Thoracic aorta (tissue), 2 donors: ENCODE measurements around the gene GPA33. TPM values are rescaled to one million over a fixed set of nuclear protein-coding genes. Genes with fewer than 3 reads are reported as not detected.

Experiments
- ATAC-seq: fragments of 150-250 bp; one replicate; pipeline ENCODE4 v1.8.0; 2017; ENCODE audit warnings: low read depth; ENCODE audit not compliant: insufficient number of reproducible peaks, low FRiP score
- DNase-seq: peaks from one replicate; pipeline ENCODE4 v3.0.0-alpha.2; 2020; ENCODE audit warnings: low spot score
- H3K27ac ChIP-seq, 2 donors: fragments of 200-600 bp; sonication (generic); 1 replicate in 1 of 2; 2 replicates in 1 of 2; pipeline ENCODE4 v1.5.1; 2016; ENCODE audit warnings: mild to moderate bottlenecking in 2 of 2, moderate library complexity in 2 of 2
- H3K27me3 ChIP-seq: fragments of 200-600 bp; sonication (generic); replicated peaks from 2 replicates; pipeline ENCODE4 v1.6.0; 2016; ENCODE audit warnings: mild to moderate bottlenecking; ENCODE audit not compliant: insufficient read depth
- H3K36me3 ChIP-seq: fragments of 200-600 bp; sonication (generic); one replicate; pipeline ENCODE4 v1.5.1; 2016
- H3K4me1 ChIP-seq, 2 donors: fragments of 200-600 bp; sonication (generic); 1 replicate in 1 of 2; 2 replicates in 1 of 2; pipeline versions ENCODE4 v1.5.1 to v1.6.0; 2016; ENCODE audit warnings: low read depth in 2 of 2, mild to moderate bottlenecking in 1 of 2; ENCODE audit not compliant: control insufficient read depth in 1 of 2
- H3K4me3 ChIP-seq: fragments of 200-600 bp; sonication (generic); 2 replicates; pipeline ENCODE4 v1.5.1; 2016; ENCODE audit warnings: mild to moderate bottlenecking
- H3K9me3 ChIP-seq: fragments of 200-600 bp; sonication (generic); 2 replicates; pipeline ENCODE4 v1.5.1; 2016
- total RNA-seq, 2 donors: library from RNA; depleted of rRNA; stranded (reverse); fragments of >200 nt; gene quantifications; one replicate each; pipeline versions ENCODE4 v1.1.0 to v1.2.3, GENCODE V29; 2016
- TF ChIP-seq, protein P1 (sequence below): fragments of 200-600 bp; sonication (generic); IDR thresholded peaks from one replicate; pipeline ENCODE4 v1.5.1; 2019; ENCODE audit warnings: antibody characterized with exemption

GPA33 gene
- total RNA-seq, 2 donors from 2014 or later, result not detected

DNA sequence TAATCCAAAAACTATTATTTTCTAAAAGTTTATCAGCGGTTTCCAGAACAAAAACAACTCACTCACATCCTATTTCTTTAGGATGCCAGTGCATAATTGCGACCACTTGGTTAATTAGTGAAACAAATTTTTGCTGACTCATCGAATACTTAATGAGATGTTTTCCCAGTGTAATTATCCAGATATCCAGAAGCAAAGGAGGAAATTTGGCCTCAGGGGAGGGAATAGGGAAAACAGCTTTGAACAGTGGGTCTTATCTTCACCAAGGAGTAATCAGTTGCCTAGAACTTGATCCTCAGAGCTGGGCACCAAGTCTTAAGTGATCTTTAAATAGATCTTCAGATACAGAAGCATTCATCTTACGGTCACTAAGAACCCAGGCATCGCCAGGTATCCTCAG, 28.0 kb upstream of the GPA33 start:
- Histone ChIP-seq H3K4me1 (peaks cover 0 to 4% of the 10 kb centered on the region in 2 donors), H3K27ac (no peak overlapping the region), H3K36me3 (peaks cover 19% of the 10 kb centered on the region), H3K4me3 (no peak overlapping the region), H3K9me3 (no peaks in the 10 kb centered on the region), H3K27me3 (no peaks in the 10 kb centered on the region)
- TF ChIP-seq, protein P1, sequence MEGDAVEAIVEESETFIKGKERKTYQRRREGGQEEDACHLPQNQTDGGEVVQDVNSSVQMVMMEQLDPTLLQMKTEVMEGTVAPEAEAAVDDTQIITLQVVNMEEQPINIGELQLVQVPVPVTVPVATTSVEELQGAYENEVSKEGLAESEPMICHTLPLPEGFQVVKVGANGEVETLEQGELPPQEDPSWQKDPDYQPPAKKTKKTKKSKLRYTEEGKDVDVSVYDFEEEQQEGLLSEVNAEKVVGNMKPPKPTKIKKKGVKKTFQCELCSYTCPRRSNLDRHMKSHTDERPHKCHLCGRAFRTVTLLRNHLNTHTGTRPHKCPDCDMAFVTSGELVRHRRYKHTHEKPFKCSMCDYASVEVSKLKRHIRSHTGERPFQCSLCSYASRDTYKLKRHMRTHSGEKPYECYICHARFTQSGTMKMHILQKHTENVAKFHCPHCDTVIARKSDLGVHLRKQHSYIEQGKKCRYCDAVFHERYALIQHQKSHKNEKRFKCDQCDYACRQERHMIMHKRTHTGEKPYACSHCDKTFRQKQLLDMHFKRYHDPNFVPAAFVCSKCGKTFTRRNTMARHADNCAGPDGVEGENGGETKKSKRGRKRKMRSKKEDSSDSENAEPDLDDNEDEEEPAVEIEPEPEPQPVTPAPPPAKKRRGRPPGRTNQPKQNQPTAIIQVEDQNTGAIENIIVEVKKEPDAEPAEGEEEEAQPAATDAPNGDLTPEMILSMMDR, result no peak
- DNase-seq (no peak), ATAC-seq (no peak)

DNA sequence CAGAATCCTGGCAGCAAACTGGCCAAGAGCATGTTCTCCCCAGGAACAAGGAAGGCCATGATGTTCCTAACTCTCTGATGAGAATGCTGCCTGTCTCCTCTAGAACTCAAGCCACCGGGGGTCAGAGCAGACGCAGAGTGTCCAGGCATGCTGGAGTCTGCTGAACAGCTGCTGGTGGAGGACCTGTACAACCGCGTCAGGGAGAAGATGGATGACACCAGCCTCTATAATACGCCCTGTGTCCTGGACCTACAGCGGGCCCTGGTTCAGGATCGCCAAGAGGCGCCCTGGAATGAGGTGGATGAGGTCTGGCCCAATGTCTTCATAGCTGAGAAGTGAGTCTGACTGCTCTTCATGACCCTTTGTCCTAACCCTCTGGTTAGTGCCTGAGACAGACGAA, 27.0 kb upstream of the GPA33 start:
- Histone ChIP-seq H3K27me3 (no peaks in the 10 kb centered on the region), H3K4me3 (no peak overlapping the region), H3K27ac (no peak overlapping the region), H3K36me3 (peaks cover 19% of the 10 kb centered on the region), H3K9me3 (no peaks in the 10 kb centered on the region), H3K4me1 (peaks cover 0 to 2% of the 10 kb centered on the region in 2 donors)
- ATAC-seq, result no peak
- TF ChIP-seq, protein P1, result no peak
- DNase-seq, result no peak

DNA sequence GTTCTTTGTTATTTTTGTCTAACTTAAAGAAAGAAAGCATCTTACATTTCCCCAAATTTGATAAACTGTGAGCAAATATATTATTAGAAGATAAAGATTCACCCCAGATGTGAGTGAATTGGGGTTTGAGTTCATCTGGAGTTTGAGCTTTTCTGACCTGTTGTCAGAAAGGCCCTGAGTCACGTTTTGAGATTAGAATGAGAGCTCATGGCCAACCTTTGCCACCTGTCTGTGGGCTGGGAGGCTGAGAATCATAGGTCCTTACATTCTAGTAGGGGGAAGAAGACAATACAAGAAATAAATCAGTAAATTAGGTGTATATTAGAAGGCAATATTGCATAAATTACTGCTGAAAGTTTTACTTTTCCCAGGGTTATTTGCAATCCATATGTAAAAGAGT, 26.0 kb upstream of the GPA33 start:
- H3K27ac ChIP-seq, result no peak overlapping the region
- ATAC-seq, result no peak

DNA sequence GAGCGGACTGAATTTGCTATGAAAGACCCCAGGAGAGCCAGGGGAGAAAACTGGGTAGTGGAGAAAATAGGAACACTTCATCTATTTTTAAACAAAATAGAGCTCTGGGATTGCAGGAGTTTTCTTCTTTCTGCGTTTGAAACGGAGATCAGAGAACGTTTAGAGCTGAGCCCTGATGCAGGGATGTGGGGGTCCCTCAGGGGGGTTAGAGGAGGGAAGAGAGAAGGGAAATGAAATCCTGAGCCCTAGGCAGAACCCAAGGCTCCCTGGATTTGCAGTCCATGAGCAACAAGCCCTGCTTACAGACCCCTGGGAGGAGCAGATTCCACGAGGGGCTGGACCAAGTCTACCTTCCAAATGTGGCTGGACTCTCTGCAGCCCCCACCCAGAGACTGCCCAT, 25.5 kb upstream of the GPA33 start:
- H3K27ac ChIP-seq, result no peak overlapping the region
- DNase-seq, result no peak
- no peaks in the 10 kb centered on the region for H3K27me3 ChIP-seq
- no peaks in the 10 kb centered on the region for H3K9me3 ChIP-seq
- no peak overlapping the region for H3K4me3 ChIP-seq
- ATAC-seq, result no peak
- TF ChIP-seq, protein P1, result no peak
- peaks cover 19% of the 10 kb centered on the region for H3K36me3 ChIP-seq
- no peaks in the 10 kb centered on the region for H3K4me1 ChIP-seq

More for the DNA sequence above, 26.0 kb upstream of the GPA33 start:
- DNase-seq, result no peak
- Histone ChIP-seq H3K9me3 (no peaks in the 10 kb centered on the region), H3K4me1 (no peaks in the 10 kb centered on the region), H3K4me3 (no peak overlapping the region), H3K36me3 (peaks cover 19% of the 10 kb centered on the region), H3K27me3 (no peaks in the 10 kb centered on the region)
- TF ChIP-seq, protein P1, result no peak

DNA sequence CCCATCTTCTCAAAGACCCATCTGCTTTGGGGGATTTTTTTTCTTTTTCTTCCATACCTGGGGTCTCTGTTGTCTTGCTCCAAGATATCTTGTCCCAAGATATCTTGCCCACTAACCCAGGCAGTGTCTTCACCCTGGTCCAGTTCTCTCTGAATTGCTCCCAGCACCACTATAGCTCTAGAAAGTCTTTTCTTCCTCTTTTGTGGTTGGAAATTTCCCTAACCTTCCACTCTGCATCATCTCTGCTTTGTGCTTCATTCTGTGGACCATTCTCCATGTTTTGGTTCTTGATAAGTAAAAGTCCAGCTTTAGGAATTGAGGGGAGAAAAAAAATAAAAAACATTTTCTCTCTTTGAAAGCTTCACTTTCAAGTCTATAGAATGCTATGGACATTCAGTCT, 24.5 kb upstream of the GPA33 start:
- no peak overlapping the region for H3K27ac ChIP-seq
- ATAC-seq (no peak), DNase-seq (no peak)
- H3K9me3 ChIP-seq, result no peaks in the 10 kb centered on the region
- peaks cover 23% of the 10 kb centered on the region for H3K36me3 ChIP-seq
- H3K4me3 ChIP-seq, result no peak overlapping the region
- TF ChIP-seq, protein P1, result no peak
- H3K4me1 ChIP-seq, result no peaks in the 10 kb centered on the region
- no peaks in the 10 kb centered on the region for H3K27me3 ChIP-seq
